NOMO-1 treated with dmso at 0.1 percent for 144 hours (cell line): ENCODE measurements around the gene ZNF853.
"Not testable (repeated sequence)": the region's sequence is repeated elsewhere in the genome, so short reads cannot be mapped to it uniquely, and the experiment has no call there.

Experiments
- DNase-seq: peaks from one replicate; lab custom pipeline; 2025; ENCODE audit not compliant: unreplicated experiment; lab: John Stamatoyannopoulos, UW

The ZNF853 gene

DNA sequence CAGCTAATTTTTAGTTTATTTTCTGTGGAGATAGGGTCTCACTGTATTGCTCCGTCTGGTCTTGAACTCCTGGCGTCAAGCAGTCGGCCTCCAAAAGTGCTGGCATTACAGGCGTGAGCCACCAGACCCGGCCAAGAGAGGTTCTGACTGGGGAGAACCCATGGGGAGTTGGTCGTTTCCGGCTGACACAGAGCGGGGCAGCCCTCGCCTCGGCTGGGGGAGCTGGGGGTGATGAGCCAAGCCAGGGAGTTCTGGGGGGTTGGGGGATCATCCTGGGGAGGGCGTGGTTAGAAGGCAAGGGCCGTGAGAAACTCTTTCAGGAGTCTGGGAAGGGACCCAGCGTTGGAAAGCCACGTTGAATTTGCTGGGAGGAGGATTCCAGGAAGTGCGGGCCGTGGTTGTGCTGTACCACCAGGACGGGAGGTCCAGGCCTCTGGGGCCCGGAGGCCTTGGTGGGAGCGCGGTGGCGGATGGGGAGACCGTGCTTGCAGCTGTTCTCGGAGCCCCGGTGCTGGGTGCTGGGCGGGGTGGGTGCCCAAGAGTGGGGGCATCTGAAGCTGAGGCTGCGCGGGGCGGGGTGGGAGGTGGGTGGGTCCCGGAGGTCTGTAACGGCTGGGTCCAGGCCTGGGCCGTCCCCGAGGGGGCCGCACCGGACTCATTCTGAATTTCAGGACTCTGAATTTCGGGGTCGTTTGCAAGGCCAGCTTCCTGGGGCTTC lies 8.4 kb upstream of the ZNF853 start:
- DNase-seq = no peak

DNA sequence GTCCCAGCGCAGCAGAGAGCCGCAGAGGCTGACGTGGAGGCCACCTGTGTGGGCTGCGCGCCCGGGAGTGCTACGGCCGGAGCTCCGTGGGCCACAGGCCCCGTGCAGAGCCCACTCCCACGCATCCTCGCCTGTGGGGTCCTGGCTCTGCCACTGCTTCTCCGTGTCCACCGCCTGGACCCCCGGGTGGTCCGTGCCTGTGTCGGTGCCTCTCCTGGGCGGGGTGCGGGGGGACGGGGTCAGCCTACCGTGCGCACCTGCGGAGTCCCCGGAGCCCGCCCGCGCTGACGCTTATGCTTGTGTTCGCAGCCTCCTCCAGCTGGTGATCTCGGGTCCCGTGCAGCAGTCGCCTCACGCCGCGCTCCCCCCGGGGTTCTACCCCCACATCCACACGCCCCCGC lies 7.8 kb upstream of the ZNF853 start:
- no peak for DNase-seq

DNA sequence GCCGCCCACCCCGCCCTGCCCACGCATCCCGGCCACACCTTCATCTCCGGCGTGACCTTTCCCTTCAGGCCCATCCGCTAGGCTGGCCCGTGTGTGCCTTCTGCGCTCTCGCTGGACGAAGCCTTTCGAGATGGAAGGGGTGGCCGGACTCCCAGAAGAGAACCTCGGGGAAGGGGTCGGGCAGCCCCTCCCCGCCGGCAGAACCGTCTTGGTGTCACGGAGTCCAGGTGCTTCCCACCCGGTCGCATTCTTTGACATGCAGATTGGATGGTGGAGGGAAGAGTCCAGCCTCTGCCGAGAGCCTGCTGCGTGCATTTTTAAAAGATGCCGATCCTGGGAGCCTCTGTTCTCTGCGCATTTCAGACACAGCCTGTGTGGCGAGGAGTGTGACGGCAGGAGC lies 7.3 kb upstream of the ZNF853 start:
- DNase-seq = no peak

DNA sequence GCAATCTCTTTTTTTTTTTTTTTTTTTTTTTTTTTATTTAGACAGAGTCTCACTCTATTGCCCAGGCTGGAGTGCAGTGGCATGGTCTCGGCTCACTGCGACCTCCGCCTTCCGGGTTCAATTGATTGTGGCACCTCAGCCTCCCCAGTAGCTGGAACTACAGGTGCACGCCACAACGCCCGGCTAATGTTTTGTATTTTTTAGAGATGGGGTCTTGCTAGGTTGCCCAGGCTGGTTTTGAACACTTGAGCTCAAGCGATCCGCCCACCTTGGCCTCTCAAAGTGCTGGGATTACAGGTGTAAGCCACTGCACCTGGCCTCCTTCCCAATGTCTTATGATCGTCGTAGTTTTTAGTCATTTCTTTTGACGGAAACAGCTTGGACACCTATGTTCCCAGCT lies 6.6 kb upstream of the ZNF853 start:
- DNase-seq = no peak

DNA sequence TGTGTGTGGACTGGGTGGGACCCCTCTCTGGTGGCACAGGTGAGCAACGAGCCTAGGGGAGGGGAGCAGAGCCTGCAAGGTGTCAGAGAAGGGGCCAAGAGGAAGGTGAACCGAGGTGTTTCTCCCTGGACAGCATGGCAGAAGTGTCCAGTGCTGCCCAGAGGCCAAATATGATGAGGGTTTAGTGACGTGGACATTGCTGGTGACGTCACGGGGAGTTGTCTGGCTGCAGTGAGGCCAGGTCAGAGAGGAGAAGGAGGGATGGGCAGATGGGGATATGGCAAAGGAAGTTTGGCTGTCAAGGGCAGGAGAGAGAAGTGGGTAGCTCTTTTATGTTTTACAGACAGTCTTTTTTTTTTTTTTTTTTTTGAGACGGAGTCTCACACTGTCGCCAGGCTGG lies 2.6 kb upstream of the ZNF853 start:
- DNase-seq = no peak

DNA sequence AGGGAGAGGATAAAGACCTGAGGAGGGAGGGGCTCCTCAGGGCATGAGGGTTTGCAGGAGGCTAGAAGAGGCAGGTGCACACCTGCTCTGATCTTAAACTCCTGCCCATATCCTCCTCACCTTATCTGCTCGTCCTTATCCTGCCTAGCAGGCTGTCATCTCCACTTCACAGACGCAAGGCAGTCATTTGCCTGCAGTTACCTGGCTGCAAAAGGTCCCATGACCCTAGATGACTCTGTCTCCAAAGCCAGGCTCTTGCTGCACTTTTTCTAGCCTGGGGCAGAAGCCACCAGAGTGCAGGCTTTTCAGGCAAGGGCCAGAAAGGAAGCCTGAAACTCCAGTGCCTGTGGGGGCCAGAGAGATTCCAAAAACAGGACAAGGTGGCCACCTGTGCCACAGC lies 1.7 kb upstream of the ZNF853 start:
- DNase-seq = no peak

DNA sequence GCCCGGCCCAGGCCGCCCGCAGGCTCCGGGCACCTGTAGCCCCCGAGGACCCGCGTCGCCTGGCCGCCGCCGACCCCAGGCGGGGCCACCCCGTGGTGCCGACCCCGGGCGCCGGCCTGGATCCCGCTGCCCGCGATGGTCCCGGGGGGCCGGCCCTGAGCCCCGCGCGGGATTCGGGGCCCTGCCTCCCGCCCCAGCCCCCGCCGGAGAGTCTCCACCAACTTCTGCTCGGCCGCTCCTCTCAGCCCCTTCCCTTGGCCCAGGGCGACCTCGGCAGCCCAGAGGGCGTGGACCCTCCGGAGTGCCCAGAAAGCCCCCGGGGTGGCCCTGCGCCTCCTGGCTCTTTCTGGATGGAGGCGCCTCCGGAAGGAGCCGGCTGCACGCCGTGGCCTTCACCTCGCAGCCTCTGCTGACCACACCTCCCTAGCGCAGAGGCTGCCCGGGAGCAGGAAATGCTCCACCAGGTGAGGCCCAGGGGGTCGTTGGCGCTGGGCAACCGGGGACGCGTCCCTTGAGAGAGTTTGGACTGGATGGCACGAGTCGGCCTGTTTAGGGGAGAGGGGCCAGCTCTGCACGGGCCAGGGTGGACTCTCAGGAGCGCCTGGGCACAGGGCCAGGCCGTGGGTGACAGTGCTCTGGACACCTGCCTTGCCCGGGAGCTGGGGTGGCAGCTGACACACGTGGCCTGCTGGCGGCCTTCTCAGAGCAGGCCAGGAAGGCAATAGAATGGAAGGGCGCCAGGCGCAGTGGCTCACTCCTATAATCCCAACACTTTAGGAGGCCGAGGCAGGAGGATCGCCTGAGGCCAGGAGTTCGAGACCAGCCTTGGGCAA lies 529 bp downstream of the ZNF853 start:
- DNase-seq = no peak

DNA sequence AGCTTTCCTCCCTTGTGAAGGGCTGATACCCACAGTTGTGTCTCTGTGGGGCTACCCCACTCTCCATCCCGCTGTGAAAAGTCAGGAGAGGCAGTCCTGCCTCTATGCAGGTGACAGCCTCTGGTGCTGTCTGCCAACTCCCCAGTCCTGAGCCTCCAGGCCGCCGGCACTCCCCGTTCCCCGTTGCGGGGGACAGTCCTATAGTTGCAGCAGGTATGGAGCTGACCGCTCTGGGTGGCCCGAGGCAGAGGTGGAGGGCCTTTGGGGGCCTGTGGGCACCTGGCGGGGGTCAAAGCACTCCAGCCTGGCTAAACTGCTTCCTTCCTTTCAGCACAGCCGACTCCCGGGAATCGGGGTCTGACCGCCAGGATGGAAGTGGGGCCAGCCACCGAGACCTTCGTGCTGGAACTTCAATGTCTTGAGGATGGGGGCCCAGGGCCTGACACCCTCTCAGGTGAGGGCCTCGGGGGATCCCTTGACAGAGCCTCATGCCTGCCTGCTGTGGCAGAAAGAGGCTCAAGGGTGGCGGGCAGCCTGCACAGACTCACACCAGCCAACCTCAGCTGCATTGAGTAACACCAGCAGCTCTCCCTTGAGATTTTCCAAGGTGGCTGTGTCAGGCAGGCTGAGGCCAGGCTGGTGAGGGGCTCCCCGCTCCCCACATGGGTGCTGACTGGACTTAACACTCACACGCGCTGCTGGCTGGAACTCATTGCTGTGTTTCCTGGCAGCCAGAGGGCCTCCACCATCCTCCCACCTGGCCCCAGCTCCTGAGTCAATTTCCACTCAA lies 1.6 kb downstream of the ZNF853 start:
- DNase-seq = no peak

GRCh38 chr7:6618621-6619020 lies 3.2 kb downstream of the ZNF853 start:
- no peak for DNase-seq

GRCh38 chr7:6619961-6620360 lies 4.6 kb downstream of the ZNF853 start:
- DNase-seq = no peak

GRCh38 chr7:6621195-6622133 lies 6.1 kb downstream of the ZNF853 start:
- no peak for DNase-seq

DNA sequence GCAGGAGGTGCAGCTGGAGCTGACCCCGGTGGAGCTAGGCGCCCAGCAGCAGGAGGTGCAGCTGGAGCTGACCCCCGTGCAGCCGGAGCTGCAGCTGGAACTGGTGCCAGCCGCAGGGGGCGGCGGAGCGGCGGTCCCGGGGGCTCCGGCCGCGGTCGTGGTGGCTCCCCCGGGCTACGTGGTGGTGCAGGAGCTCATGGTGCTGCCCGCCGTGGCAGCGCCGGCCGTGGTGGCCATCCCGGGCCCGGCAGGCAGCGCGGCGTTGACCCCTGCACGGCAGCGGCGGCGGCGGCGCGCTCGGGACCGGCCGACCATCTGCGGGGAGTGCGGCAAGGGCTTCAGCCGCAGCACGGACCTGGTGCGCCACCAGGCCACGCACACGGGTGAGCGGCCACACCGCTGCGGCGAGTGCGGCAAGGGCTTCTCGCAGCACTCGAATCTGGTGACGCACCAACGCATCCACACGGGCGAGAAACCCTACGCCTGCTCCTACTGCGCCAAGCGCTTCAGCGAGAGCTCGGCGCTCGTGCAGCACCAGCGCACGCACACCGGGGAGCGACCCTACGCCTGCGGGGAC lies 6.8 kb downstream of the ZNF853 start:
- no peak for DNase-seq

DNA sequence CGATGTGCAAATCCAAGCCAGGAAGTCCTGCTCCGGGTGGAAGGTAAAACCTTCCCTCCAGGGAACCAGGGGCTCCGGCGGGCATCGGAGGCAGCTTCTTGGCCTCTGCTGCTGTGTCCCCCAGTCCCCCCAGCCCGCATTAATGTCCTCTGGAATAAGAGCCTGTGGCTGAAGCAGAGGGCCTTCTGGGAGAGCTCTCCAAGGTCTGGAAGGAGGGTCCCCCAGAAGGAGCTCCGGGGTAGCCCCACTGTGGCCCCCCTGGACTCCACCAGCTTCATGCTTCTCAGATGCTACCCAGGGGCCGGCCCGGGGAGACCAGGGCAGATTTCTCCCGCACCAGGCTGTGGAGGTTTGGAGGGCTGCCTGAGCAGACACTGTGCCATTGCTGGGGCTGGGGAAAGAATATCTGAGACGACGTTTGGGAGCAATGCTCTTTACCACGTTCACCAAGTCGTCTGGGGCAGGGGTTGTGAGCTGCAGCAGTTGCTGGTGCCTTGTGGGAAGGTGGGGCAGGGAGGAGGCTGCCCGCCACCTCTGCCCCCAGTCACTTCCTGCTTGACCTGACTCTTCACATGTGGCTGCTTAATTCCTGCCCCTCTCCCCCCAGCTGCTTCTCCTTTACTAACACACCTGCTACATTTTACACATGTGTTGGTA lies 8.3 kb downstream of the ZNF853 start:
- DNase-seq = no peak

DNA sequence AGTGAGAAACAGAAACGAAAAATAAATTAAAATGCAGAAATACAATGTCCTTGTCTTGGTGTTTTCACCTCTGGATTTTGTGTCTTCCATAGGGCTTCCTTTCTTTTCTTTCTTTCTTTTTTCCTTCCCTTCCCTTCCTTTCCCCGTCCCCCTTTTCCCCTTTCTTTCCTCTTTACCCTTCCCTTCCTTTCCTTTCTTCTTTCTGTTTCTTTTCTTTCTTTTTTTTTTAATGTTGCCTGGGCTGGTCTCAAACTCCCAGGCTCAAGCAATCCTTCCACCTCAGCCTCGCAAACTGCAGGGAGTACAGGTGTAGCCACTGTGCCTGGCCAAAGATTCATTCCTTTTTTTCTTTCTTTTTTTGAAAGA lies 8.8 kb downstream of the ZNF853 start:
- DNase-seq = no peak

GRCh38 chr7:6628045-6628444 lies 12.6 kb downstream of the ZNF853 start:
- no peak for DNase-seq

- no peak for DNase-seq
Observed at GRCh38 chr7:6630007-6630849, 14.8 kb downstream of the ZNF853 start.

DNA sequence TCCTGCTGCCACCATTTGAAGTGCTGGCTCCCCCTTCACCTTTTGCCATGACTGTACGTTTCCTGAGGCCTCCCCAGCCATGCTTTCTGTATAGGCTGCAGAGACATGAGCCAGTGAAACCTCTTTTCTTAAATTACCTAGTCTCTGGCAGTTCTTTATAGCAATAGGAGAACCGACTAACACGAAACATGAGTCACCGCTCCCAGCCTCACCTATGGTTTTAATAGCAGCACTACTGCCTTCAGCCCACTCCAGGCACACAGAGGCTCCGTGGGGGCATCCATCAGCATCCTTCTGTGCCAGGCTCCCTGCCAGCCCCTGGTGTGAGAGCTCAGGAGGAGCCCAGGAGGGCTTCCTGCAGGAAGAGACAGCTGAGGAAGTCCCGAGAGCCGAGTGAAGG lies 16.2 kb downstream of the ZNF853 start:
- no peak for DNase-seq

DNA sequence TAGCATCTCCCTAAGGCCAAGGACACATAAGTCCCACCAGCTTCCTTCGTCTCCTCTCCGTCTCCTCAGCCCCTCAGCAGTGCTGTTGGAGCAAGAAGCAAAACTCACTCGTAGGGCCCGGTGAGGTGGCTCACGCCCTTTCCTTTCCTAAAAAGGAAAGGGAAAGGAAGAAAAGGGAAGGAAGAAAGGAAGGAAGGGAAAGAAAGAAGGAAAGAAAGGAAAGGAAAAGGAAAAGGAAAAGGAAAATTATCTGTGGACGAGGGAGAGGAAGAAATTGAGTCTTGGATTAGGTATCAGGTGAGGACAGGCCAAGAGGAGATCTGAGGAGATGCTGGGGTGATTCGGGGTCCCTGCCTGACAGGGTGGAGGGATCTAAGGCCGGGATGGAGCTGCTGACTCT lies 18.6 kb downstream of the ZNF853 start:
- no peak for DNase-seq

- not testable (repeated sequence) for DNase-seq
Observed at GRCh38 chr7:6634971-6635370, 19.6 kb downstream of the ZNF853 start.
